T1000 (cell line): ENCODE results near the gene TDRD10.
"Not testable (repeated sequence)": the region's sequence is repeated elsewhere in the genome, so short reads cannot be mapped to it uniquely, and the experiment has no call there.

Experiments used
- DNase-seq: peaks from one replicate; lab custom pipeline; 2025; ENCODE audit warnings: mixed read lengths; lab: John Stamatoyannopoulos, UW

Gene TDRD10

GRCh38 chr1:154517661-154518060 is 15.6 kb downstream of the TDRD10 start:
- DNase-seq = no peak

- no peak for DNase-seq
These were observed 17.6 kb downstream of the TDRD10 start for GRCh38 chr1:154519591-154519991.

GRCh38 chr1:154520333-154520732 is 18.3 kb downstream of the TDRD10 start:
- no peak for DNase-seq

DNA sequence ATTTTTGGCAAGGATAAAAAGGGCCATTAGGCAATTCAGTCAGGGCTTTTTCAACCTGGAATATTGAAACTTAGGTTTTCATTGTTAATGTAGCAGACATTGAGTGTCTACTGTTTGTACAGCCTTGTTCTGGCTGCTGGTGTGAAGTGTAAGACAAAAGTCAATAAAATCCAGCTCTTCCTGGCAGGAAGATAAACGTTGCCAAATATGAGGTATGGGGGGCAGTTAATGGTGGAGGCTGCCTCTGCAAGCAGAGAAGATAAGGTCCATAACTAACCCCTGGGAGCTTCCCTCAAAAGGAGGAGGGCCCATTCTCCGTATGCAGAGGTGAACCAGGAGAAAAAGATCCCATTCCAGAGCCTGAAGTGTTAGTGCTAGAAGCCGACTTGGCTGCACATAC is 19.7 kb downstream of the TDRD10 start:
- no peak for DNase-seq

- no peak for DNase-seq
These were observed 22.9 kb downstream of the TDRD10 start for GRCh38 chr1:154524881-154525280.

DNA sequence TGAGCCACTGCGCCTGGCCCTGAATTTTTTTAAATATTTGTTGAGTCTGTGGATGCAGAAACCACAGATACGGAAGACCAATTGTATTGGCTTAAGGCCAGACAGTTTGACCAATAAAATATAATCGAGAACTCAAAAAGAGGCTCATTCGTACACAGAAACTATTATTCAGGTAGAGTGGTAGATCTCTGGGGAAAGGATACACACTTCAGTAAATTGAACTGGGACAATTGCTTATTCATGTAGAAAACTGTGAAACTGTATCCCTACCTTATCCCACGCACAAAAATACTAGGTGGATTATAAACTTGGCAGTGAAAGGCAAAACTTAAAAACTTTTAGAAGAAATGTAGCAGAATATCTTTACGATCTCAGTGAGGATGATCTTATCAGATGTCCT is 25.2 kb downstream of the TDRD10 start:
- DNase-seq = no peak

- no peak for DNase-seq
These were observed 27.3 kb downstream of the TDRD10 start for GRCh38 chr1:154529308-154529707.

DNA sequence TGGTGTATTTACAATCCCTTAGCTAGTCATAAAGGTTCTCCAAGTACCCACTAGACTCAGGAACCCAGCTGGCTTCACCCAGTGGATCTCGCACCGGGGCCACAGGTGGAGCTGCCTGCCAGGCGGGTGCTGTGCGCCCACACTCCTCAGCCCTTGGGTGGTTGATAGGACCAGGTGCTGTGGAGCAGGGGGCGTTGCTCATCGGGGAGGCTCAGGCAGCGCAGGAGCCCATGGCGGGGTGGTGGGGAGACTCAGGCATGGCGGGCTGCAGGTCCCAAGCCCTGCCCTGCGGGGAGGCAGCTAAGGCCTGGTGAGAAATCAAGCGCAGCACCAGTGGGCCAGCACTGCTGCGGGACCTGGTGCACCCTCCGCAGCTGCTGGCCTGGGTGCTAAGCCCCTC is 29.9 kb downstream of the TDRD10 start:
- not testable (repeated sequence) for DNase-seq

DNA sequence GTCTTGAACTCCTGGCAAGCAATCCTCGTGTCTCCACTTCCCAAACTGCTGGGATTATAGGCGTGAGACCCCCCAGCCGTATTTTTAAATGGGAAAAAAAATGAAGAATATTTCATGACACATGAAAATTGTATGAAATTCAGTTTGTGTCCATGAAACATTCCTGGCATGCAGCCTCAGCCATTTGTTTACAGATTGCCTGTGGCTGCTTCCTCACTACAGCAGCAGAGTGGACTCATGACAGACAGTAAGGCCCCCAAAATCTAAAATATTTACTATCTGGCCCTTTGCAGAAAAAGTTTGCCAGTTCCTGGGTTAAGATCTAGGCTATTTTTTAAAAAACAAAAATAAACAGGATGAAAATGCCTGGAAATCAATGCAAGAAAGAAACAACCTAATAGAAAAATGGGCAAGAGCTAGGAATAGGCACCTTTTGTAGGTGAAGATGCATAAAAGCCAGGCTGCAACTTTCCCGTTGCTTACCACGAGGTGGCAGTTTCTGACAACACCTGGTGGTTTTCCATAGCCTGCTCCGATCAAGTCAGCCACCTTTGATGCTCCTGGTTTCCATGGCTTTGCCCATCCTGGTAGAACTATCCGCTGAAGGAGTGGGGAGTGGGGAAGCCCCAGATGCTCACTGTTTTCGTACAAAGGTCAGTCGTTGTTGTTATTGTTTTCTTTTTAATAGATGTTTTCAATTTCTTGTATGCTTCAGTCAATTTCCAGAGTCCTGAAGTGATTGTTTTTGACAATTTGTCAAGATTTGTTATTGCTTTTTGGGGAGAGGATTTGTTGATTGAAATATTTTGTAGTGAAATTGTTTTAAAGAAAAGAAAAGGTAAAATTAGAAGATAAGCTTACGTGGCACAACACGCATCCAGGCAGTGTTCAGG is 32.2 kb downstream of the TDRD10 start:
- DNase-seq = no peak

DNA sequence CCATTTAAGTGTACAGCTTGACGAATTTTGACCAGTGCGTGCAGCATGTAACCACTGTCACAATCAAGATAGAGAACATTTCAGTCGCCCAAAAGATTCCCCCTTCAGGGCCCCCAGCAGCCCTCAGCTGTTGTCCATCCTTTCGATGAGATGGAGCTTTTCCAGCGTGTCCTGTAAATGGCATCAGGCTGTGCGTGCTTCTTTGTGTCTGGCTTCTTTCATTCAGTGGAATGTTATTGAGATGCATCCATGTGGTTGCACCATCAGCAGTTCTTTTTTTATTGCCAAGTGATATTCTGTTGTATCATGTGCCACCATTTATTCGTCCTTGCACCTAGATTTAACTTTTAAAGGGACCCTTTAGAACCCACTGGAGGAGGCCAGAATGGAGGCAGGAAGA is 34.6 kb downstream of the TDRD10 start:
- DNase-seq = no peak

GRCh38 chr1:154539486-154540483 is 37.8 kb downstream of the TDRD10 start:
- DNase-seq = no peak

GRCh38 chr1:154541231-154541630 is 39.2 kb downstream of the TDRD10 start:
- no peak for DNase-seq

GRCh38 chr1:154546264-154547063 is 44.4 kb downstream of the TDRD10 start:
- no peak for DNase-seq

- no peak for DNase-seq
These were observed 45.2 kb downstream of the TDRD10 start for GRCh38 chr1:154547105-154547732.

DNA sequence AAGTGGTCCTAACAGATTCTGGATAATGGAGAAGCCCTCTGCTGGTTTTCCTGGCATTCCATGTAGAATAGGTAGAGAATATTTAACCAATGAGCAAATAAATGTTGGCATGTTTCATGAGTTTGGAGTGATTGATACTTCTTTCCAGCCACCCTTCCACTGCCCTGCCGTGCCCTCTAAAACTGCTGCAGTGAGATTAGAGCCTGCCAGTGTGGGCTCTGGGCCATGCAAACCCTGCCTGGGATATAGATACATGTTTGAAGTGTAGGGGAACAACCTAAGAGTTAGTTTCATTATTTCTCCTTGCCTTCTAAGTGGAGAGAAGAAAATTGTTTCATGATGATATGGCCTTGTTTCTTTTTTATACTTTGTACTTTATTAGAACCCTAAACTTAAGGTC is 46.0 kb downstream of the TDRD10 start:
- DNase-seq = no peak

GRCh38 chr1:154549202-154549770 is 47.3 kb downstream of the TDRD10 start:
- no peak for DNase-seq

GRCh38 chr1:154550070-154550469 is 48.1 kb downstream of the TDRD10 start:
- DNase-seq = no peak

DNA sequence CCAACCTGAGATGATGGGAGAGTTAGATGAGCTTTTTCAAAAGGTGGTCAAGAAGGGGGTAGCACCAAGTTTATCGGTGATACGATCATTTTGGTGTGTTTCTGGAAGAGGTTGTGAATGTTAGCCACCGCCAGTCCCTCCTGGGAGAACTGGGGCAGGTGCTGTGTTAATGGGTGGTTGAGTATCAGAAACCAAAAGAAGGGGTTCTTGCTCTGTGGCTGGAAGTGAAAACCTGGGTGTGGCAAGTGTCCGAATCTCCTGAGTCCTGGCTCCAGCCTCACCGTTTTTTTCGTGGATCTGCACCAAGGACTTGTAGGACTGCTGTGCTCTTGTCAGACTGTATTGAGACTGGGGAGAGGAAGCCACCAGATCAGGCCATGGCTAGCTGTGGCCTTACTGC is 48.6 kb downstream of the TDRD10 start:
- no peak for DNase-seq

GRCh38 chr1:154551474-154551873 is 49.5 kb downstream of the TDRD10 start:
- no peak for DNase-seq

- DNase-seq = no peak
These were observed 50.0 kb downstream of the TDRD10 start for GRCh38 chr1:154552036-154552435.
